Activated naive CD8-positive, alpha-beta T cell treated with anti-CD3 and anti-CD28 coated beads, Interleukin-2, amount 50 U/mL, for 24 hours (primary cell): ENCODE data around the gene BRI3.
"Not testable (repeated sequence)": the region's sequence is repeated elsewhere in the genome, so short reads cannot be mapped to it uniquely, and the experiment has no call there.

Experiments used
- ATAC-seq: fragments of 150-1000 bp; cut with Tn5 transposase; one replicate; pipeline ENCODE4 v1.10.0; 2021
- DNase-seq: peaks from one replicate; pipeline ENCODE4 v3.0.0; 2021
- H3K27ac Mint-ChIP-seq: one replicate; pipeline ENCODE4 v1.8.0; 2021; ENCODE audit warnings: mild to moderate bottlenecking, mixed read lengths
- H3K27me3 Mint-ChIP-seq: one replicate; pipeline ENCODE4 v1.8.0; 2021; ENCODE audit warnings: mixed read lengths
- H3K36me3 Mint-ChIP-seq: one replicate; pipeline ENCODE4 v1.8.0; 2021; ENCODE audit warnings: low read depth, mixed read lengths
- H3K4me1 Mint-ChIP-seq: one replicate; pipeline ENCODE4 v1.8.0; 2021; ENCODE audit warnings: mixed read lengths
- H3K4me3 Mint-ChIP-seq: one replicate; pipeline ENCODE4 v1.8.0; 2021; ENCODE audit warnings: mild to moderate bottlenecking, moderate library complexity, mixed read lengths
- H3K9me3 Mint-ChIP-seq: one replicate; pipeline ENCODE4 v1.8.0; 2021; ENCODE audit warnings: mixed read lengths

The BRI3 gene

DNA sequence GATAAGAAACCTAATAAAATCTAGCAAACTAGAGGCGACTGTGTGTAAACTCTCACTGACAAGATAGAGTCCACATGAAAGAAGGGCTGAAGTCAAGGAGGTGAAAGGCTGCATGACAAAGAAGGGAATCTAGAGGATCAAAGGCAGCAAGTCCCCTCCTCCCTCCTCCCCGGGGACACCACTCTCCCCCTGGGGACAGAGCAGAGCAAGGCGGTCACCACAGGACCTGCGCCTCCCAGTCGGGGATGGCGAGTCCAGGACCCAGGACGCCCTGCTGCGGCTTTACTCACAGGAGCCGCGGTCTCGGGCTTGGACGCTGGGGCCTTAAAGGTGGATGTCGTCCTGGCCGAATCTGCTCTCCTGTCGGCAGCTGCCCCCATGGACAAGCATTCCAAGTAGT, 22.4 kb downstream of the BRI3 start:
- no peak overlapping the region for H3K4me3 Mint-ChIP-seq
- no peaks in the 10 kb centered on the region for H3K9me3 Mint-ChIP-seq
- no peak overlapping the region for H3K27ac Mint-ChIP-seq
- no peak for DNase-seq
- no peak for ATAC-seq
- H3K4me1 Mint-ChIP-seq: no peaks in the 10 kb centered on the region
- H3K36me3 Mint-ChIP-seq: no peaks in the 10 kb centered on the region
- H3K27me3 Mint-ChIP-seq: no peaks in the 10 kb centered on the region

- H3K27me3 Mint-ChIP-seq: no peaks in the 10 kb centered on the region
- H3K4me1 Mint-ChIP-seq: no peaks in the 10 kb centered on the region
- no peak overlapping the region for H3K27ac Mint-ChIP-seq
- peaks cover 4% of the 10 kb centered on the region for H3K36me3 Mint-ChIP-seq
- no peak for DNase-seq
- no peak overlapping the region for H3K4me3 Mint-ChIP-seq
- ATAC-seq: no peak
- no peaks in the 10 kb centered on the region for H3K9me3 Mint-ChIP-seq
Observed at GRCh38 chr7:98305951-98306535, 24.6 kb downstream of the BRI3 start.

DNA sequence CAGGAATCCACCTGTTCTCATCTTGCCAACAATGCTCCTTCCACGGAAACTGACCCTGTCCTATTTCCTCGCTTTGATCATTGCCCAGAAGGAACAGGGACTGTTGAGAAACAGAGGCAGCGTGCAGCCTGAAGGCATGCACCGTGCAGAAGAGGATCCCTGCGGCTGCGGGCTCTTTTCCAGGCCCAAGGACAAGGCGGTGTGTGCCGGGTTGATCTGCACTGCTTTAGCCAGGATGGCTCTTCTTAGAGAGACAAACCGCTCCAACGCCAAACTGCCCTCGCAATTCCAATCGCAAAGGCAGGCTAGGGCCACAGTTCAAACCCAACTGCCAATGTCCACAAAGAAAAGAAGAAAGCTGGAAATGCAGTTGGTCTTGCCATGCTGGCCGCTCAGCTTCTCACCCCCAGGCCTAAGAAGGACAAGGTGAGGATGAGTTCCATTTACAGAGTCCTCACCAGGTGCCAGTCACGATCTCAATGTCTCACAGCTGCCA, 26.5 kb downstream of the BRI3 start:
- DNase-seq: no peak
- ATAC-seq: no peak
- peaks cover 4% of the 10 kb centered on the region for H3K36me3 Mint-ChIP-seq
- H3K27me3 Mint-ChIP-seq: no peaks in the 10 kb centered on the region
- H3K4me3 Mint-ChIP-seq: no peak overlapping the region
- H3K27ac Mint-ChIP-seq: no peak overlapping the region
- no peaks in the 10 kb centered on the region for H3K4me1 Mint-ChIP-seq
- H3K9me3 Mint-ChIP-seq: no peaks in the 10 kb centered on the region

DNA sequence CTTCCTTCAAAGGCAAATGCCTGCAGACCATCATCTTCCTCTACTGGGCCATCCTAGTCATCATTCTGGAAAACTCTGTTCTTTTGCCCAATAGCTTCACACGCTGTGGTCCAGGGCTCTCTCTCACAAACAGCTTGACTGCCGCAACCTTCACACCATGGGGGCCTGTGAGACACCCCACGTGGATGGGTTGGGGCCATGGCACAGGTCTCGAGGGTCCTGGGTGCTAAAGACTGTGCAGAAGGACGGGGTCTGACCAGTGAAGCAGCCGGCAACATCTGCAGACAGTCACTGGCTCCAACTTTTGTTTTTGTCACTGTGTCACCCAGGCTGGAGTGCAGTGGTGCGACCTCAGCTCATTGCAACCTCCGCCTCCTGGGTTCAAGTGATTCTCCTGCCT, 28.1 kb downstream of the BRI3 start:
- H3K27me3 Mint-ChIP-seq: no peaks in the 10 kb centered on the region
- ATAC-seq (no peak), DNase-seq (no peak)
- peaks cover 3% of the 10 kb centered on the region for H3K4me1 Mint-ChIP-seq
- H3K9me3 Mint-ChIP-seq: no peaks in the 10 kb centered on the region
- H3K27ac Mint-ChIP-seq: no peak overlapping the region
- H3K36me3 Mint-ChIP-seq: peaks cover 4% of the 10 kb centered on the region
- no peak overlapping the region for H3K4me3 Mint-ChIP-seq

- no peak overlapping the region for H3K27ac Mint-ChIP-seq
- no peak overlapping the region for H3K4me3 Mint-ChIP-seq
- peaks cover 8% of the 10 kb centered on the region for H3K4me1 Mint-ChIP-seq
- H3K36me3 Mint-ChIP-seq: peaks cover 4% of the 10 kb centered on the region
- no peak for DNase-seq
- no peak for ATAC-seq
- no peaks in the 10 kb centered on the region for H3K9me3 Mint-ChIP-seq
- H3K27me3 Mint-ChIP-seq: no peaks in the 10 kb centered on the region
Observed at GRCh38 chr7:98312201-98312600, 30.7 kb downstream of the BRI3 start.

DNA sequence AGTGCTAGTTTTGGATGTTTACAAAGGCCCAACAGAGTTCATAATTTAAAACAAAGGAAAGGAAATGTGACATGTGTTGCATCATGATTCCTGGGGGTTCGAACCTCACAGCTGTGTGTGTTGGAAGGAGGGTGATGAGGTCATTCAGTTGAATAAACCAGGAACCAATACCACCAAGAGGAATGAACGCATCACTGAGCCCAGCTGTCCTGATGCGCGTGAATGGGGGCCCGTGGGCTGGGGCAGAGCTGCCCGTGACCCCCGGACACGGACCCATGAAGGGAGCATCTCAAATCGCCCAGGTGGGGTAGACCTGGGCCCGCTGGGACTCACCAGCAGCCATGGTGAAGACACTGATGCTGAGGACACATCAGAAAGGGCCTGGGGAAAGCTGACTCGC, 33.0 kb downstream of the BRI3 start:
- Mint-ChIP-seq H3K36me3 (peaks cover 2% of the 10 kb centered on the region), H3K27me3 (peaks cover 2% of the 10 kb centered on the region), H3K27ac (no peak overlapping the region), H3K4me1 (peaks cover 8% of the 10 kb centered on the region), H3K4me3 (no peak overlapping the region), H3K9me3 (no peaks in the 10 kb centered on the region)
- DNase-seq: peak; percentile 8
- ATAC-seq: peak; percentile 49

DNA sequence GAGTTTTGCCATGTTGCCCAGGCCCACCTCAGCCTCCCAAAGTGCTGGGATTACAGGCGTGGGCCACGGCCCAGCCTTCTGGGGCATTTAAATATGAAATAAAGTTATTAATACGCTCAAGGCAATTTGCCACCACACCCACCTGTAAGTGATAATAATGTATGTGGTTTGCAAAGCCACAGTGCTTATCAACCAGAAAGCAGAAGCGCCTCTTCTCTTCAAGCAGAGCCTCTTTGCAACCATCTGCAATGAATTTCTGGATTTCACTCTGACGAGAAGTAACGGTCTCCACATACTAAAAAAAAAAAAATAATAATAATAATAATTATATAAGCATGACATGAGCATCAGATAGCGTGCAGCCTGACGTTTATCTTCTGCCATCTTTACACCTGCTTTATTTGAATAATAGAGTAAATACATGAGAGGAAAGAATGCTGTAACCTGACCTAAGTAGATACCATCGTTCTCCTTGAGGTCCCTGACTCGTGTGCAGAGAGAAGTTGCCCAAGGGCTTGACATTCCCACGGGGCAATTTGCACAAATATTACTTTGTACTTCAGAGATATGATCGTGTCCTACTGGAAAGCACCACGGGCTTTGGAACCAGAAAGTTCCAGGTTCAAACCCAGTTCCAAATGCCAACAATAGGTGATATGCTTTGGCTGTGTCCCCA, 34.0 kb downstream of the BRI3 start:
- ATAC-seq: no peak
- Mint-ChIP-seq H3K27ac (no peak overlapping the region), H3K4me3 (no peak overlapping the region)

DNA sequence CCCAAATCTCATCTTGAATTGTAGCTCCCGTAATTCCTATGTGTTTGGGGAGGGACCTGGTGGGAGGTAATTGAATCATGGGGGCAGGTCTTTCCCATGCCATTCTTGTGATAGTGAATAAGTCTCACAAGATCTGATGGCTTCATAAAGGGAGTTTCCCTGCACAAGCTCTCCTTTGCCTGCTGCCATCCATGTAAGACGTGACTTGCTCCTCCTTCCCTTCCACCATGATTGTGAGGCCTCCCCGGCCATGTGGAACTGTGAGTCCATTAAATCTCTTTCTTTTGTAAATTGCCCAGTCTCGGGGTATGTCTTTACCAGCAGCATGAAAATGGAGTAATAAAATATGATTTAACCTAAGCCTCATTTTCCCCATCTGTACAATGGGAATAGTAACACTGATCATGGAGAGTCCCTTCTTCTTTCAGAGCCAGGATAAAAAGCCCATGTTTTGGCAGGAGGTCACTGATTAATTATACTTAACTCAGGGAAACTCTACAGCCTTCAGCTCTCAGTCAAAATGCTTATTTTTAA, 34.6 kb downstream of the BRI3 start:
- not testable (repeated sequence) for H3K36me3 Mint-ChIP-seq, H3K27ac Mint-ChIP-seq, H3K9me3 Mint-ChIP-seq, H3K4me1 Mint-ChIP-seq, ATAC-seq, H3K4me3 Mint-ChIP-seq, H3K27me3 Mint-ChIP-seq, DNase-seq

More for the DNA sequence above, 34.0 kb downstream of the BRI3 start:
- H3K9me3 Mint-ChIP-seq: no peaks in the 10 kb centered on the region
- H3K4me1 Mint-ChIP-seq: peaks cover 8% of the 10 kb centered on the region
- peaks cover 2% of the 10 kb centered on the region for H3K27me3 Mint-ChIP-seq
- no peak for DNase-seq
- H3K36me3 Mint-ChIP-seq: no peaks in the 10 kb centered on the region

- ATAC-seq: no peak
- no peak for DNase-seq
- Mint-ChIP-seq H3K36me3 (no peaks in the 10 kb centered on the region), H3K9me3 (no peaks in the 10 kb centered on the region), H3K27ac (no peak overlapping the region), H3K27me3 (peaks cover 3% of the 10 kb centered on the region), H3K4me3 (no peak overlapping the region), H3K4me1 (peaks cover 8% of the 10 kb centered on the region)
Observed at GRCh38 chr7:98317366-98318040, 36.0 kb downstream of the BRI3 start.

- H3K4me1 Mint-ChIP-seq: peaks cover 8% of the 10 kb centered on the region
- no peak overlapping the region for H3K27ac Mint-ChIP-seq
- ATAC-seq (no peak), DNase-seq (no peak)
- H3K4me3 Mint-ChIP-seq: no peak overlapping the region
- H3K9me3 Mint-ChIP-seq: no peaks in the 10 kb centered on the region
- peaks cover 9% of the 10 kb centered on the region for H3K27me3 Mint-ChIP-seq
- no peaks in the 10 kb centered on the region for H3K36me3 Mint-ChIP-seq
Observed at GRCh38 chr7:98319176-98319575, 37.7 kb downstream of the BRI3 start.

DNA sequence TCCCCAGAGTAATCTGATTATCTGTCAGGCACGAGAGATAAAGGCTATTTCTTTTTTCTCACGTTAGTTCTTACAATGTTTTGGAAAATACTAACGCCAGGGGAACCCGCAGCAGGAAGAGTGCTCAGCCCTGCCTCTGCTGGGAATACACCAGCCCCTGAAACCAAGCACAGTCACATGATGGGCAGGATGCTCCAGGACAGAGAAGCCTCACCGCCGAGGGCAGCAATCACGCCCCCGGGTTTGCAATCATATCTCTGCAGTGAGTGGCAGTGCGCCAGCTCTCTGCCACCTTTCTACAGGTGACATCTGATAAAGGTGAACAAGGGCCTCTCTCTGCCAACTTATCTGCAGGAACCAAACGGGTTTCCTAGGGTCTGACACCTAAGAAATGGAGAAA, 39.8 kb downstream of the BRI3 start:
- Mint-ChIP-seq H3K4me1 (no peaks in the 10 kb centered on the region), H3K9me3 (no peaks in the 10 kb centered on the region), H3K27ac (no peak overlapping the region), H3K4me3 (no peak overlapping the region), H3K27me3 (peaks cover 9% of the 10 kb centered on the region), H3K36me3 (no peaks in the 10 kb centered on the region)
- DNase-seq (no peak), ATAC-seq (no peak)

GRCh38 chr7:98322331-98323270, 41.1 kb downstream of the BRI3 start:
- H3K27ac Mint-ChIP-seq: no peak overlapping the region
- no peaks in the 10 kb centered on the region for H3K4me1 Mint-ChIP-seq
- peaks cover 9% of the 10 kb centered on the region for H3K27me3 Mint-ChIP-seq
- DNase-seq (no peak), ATAC-seq (no peak)
- no peak overlapping the region for H3K4me3 Mint-ChIP-seq
- no peaks in the 10 kb centered on the region for H3K36me3 Mint-ChIP-seq
- H3K9me3 Mint-ChIP-seq: no peaks in the 10 kb centered on the region

DNA sequence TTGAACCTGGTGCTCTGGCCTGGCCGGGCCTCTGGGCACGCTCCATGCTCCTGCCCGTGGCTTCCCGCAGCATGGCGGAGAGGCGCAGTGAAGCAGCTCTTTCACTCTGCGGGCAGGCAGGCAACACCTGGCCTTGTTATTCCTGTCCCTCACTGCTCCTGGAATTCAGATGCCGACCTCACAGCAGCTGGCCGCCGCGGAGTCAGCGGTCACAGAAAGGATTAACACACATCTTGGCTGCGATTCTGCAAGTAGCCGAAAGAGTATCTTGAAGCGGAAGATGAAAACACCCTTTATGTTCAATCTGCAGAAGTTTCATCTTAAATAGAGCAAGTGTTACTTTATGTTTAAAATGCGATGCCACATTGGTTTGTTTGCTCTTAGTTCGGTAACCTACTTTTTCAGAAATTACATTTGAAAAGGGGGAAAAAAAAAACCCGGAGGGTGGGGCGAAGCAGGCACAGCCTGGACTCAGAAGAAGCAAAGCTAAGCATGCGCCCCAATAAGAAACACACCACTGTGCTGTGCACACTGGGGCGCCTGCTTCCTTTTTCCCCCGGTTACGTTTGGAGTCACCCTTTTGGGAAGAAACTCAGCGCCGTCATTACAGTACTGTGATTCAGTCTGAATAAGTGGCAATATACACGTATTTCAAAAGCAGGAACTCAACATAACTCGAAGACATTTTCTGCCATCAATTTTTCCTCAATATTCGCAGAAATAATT, 42.3 kb downstream of the BRI3 start:
- no peaks in the 10 kb centered on the region for H3K36me3 Mint-ChIP-seq

GRCh38 chr7:98324782-98325181, 43.3 kb downstream of the BRI3 start:
- H3K27me3 Mint-ChIP-seq: peaks cover 7% of the 10 kb centered on the region
- H3K27ac Mint-ChIP-seq: no peak overlapping the region
- no peak for ATAC-seq
- no peaks in the 10 kb centered on the region for H3K4me1 Mint-ChIP-seq
- no peak for DNase-seq
- H3K4me3 Mint-ChIP-seq: no peak overlapping the region
- H3K9me3 Mint-ChIP-seq: no peaks in the 10 kb centered on the region
- no peaks in the 10 kb centered on the region for H3K36me3 Mint-ChIP-seq

More for the DNA sequence above, 42.3 kb downstream of the BRI3 start:
- no peak overlapping the region for H3K27ac Mint-ChIP-seq
- DNase-seq (no peak), ATAC-seq (no peak)
- peaks cover 7% of the 10 kb centered on the region for H3K27me3 Mint-ChIP-seq
- H3K4me3 Mint-ChIP-seq: no peak overlapping the region
- no peaks in the 10 kb centered on the region for H3K9me3 Mint-ChIP-seq
- no peaks in the 10 kb centered on the region for H3K4me1 Mint-ChIP-seq
